GM12878 (cell line): ENCODE measurements around the gene SLC9A7. TPM values are rescaled to one million over a fixed set of nuclear protein-coding genes. Genes with fewer than 3 reads are reported as not detected.

Experiments used
- ATAC-seq: fragments of 200-7000 bp; cut with Tn5 transposase; 3 replicates; pipeline ENCODE4 v1.9.1; 2020; ENCODE audit warnings: mild to moderate bottlenecking, moderate library complexity
- BruUV-seq: library from RNA; stranded (reverse); fragments of 400-500 nt; replicated peaks from 2 replicates; lab custom pipeline; 2021; lab: Mats Ljungman, UMichigan
- CTCF ChIA-PET: fragments of 300-600 bp; sonication (Branson Sonifier 250); formaldehyde crosslinking; extraction: SDS; loops from one replicate; lab custom pipeline; 2021; ENCODE audit warnings: inconsistent platforms; lab: Yijun Ruan, JAX
- POLR2A ChIA-PET: fragments of 350-600 bp; formaldehyde crosslinking; extraction: SDS; loops from one replicate; lab custom pipeline; 2021; ENCODE audit warnings: inconsistent platforms; lab: Charles Lee
- RAD21 ChIA-PET: fragments of 300-600 bp; sonication (Branson Sonifier 250); formaldehyde crosslinking; loops from one replicate; lab custom pipeline; 2023; ENCODE audit warnings: antibody characterized with exemption; ENCODE audit not compliant: unreplicated experiment; lab: Charles Lee
- SMC1A ChIA-PET: fragments of 300-600 bp; sonication (Branson Sonifier 250); formaldehyde crosslinking; loops from one replicate; lab custom pipeline; 2023; ENCODE audit not compliant: unreplicated experiment, uncharacterized antibody; lab: Charles Lee
- DNase-seq: peaks from one replicate; pipeline ENCODE4 v3.0.0-alpha.2; 2011; ENCODE audit warnings: low read depth, low spot score
- FAIRE-seq: peaks from 3 replicates; lab custom pipeline; 2011; peaks lifted over from hg19 to GRCh38; lab: Jason Lieb, UNC
- H2AFZ ChIP-seq: 2 replicates; pipeline ENCODE4 v1.6.0; 2011; ENCODE audit warnings: low read depth, low read length, control low read depth; ENCODE audit not compliant: control insufficient read depth
- H3K27ac ChIP-seq: 2 replicates; pipeline ENCODE4 v1.5.1; 2011; ENCODE audit warnings: control low read depth; ENCODE audit not compliant: control insufficient read depth, insufficient read depth
- H3K27me3 ChIP-seq, 2 experiments: replicated peaks in 1 of 2; 2 replicates each; pipeline versions ENCODE4 v1.6.0 to v1.6.1; 2011; ENCODE audit warnings: low read length in 1 of 2; ENCODE audit not compliant: control insufficient read depth in 2 of 2, insufficient read depth in 2 of 2
- H3K36me3 ChIP-seq, 2 experiments: 2 replicates each; pipeline ENCODE4 v1.5.1; 2011; ENCODE audit warnings: low read length in 1 of 2; ENCODE audit not compliant: control insufficient read depth in 2 of 2, insufficient read depth in 2 of 2
- H3K4me1 ChIP-seq: 2 replicates; pipeline ENCODE4 v1.6.1; 2011; ENCODE audit warnings: mild to moderate bottlenecking, low read length, moderate library complexity, mixed read lengths; ENCODE audit not compliant: control insufficient read depth, insufficient read depth
- H3K4me2 ChIP-seq: 2 replicates; pipeline ENCODE4 v1.6.0; 2011; ENCODE audit warnings: control low read depth; ENCODE audit not compliant: control insufficient read depth, insufficient read depth
- H3K4me3 ChIP-seq: fragments of 200-600 bp; sonication (generic); 2 replicates; pipeline ENCODE4 v1.5.1; 2016
- H3K79me2 ChIP-seq: 2 replicates; pipeline ENCODE4 v1.6.0; 2011; ENCODE audit warnings: low read length; ENCODE audit not compliant: control insufficient read depth, insufficient read depth
- H3K9ac ChIP-seq: 2 replicates; pipeline ENCODE4 v1.8.0; 2011; ENCODE audit warnings: low read length, control low read depth, mixed read lengths; ENCODE audit not compliant: control insufficient read depth, insufficient read depth
- H3K9me3 ChIP-seq: replicated peaks from 3 replicates; pipeline ENCODE4 v1.5.1; 2011; ENCODE audit warnings: mild to moderate bottlenecking, low read length; ENCODE audit not compliant: control insufficient read depth, insufficient read depth
- H4K20me1 ChIP-seq: 2 replicates; pipeline ENCODE4 v1.6.0; 2011; ENCODE audit not compliant: control insufficient read depth, insufficient read depth
- MEF2A ChIP-seq: IDR thresholded peaks from 2 replicates; pipeline ENCODE4 v1.6.1; 2011; ENCODE audit warnings: low read depth, mild to moderate bottlenecking, low read length, moderate library complexity; ENCODE audit not compliant: insufficient read depth
- NR2C2 ChIP-seq: IDR thresholded peaks from 2 replicates; pipeline ENCODE4 v1.6.1; 2011; ENCODE audit warnings: borderline replicate concordance, low read depth; ENCODE audit not compliant: control insufficient read depth, insufficient read length
- POLR2A ChIP-seq: IDR thresholded peaks from 2 replicates; pipeline ENCODE4 v1.6.1; 2011; ENCODE audit warnings: low read depth, mild to moderate bottlenecking, low read length
- POLR2AphosphoS2 ChIP-seq: IDR thresholded peaks from 2 replicates; pipeline ENCODE4 v1.6.1; 2011; ENCODE audit warnings: low read depth, mild to moderate bottlenecking, low read length, improper control_type of control experiment, moderate library complexity
- TCF7 ChIP-seq: IDR thresholded peaks from 2 replicates; pipeline ENCODE4 v1.6.1; 2014; ENCODE audit warnings: antibody characterized with exemption, borderline replicate concordance
- ZNF622 ChIP-seq: fragments of 450-650 bp; IDR thresholded peaks from 2 replicates; pipeline ENCODE4 v1.6.1; 2017; ENCODE audit warnings: mild to moderate bottlenecking, inconsistent platforms
- WGBS: methylation state at CpG from one replicate; pipeline ENCODE4 v1.1.6; 2016; ENCODE audit warnings: low lambda C conversion rate; ENCODE audit not compliant: insufficient replicate concordance, insufficient coverage; ENCODE audit errors: missing lambda C conversion rate; 5-methylcytosine and 5-hydroxymethylcytosine counted together
- in situ Hi-C: fragments of 300-500 bp; cut with MboI; formaldehyde crosslinking; loops from 9 replicates; pipeline ENCODE4 v1.14.3; 2018; ENCODE audit warnings: mixed read lengths
- intact Hi-C: fragments of 100-400 bp; cut with micrococcal nuclease; formaldehyde crosslinking; loops from one replicate; pipeline ENCODE4 v1.14.2; 2022; ENCODE audit not compliant: unreplicated experiment
- polyA plus RNA-seq, 11 experiments: library from polyadenylated mRNA; depleted of rRNA in 4 of 11; unstranded in 6 of 11; stranded (reverse) in 5 of 11; fragments of >200 nt; fragmentation: Nextera tagmentation in 4 of 11; fragmentation: Illumina TruSeq in 1 of 11; extraction: Ambion mirVana in 4 of 11; extraction: Trizol in 1 of 11; gene quantifications; 1 replicate in 1 of 11; 2 replicates in 10 of 11; pipeline versions ENCODE4 v1.2.1 to v1.2.3, GENCODE V29; 2011 to 2016; ENCODE audit warnings: inconsistent platforms in 2 of 11, missing spikeins in 2 of 11, low read depth in 1 of 11
- total RNA-seq, 4 experiments: library from RNA; depleted of rRNA in 3 of 4; stranded (reverse); fragments of >200 nt in 3 of 4; fragmentation: Illumina TruSeq in 1 of 4; extraction: Trizol in 1 of 4; gene quantifications; 2 replicates each; pipeline versions ENCODE4 v1.2.1 to v1.2.3, GENCODE V29; 2013 to 2021
- TF ChIP-seq, protein P1 (sequence below): fragments of 450-650 bp; IDR thresholded peaks from 2 replicates; pipeline ENCODE4 v1.6.1; 2017; ENCODE audit warnings: mild to moderate bottlenecking, moderate library complexity

SLC9A7 gene
- total and polyA plus RNA-seq, 10 of the 15 experiments (the other 5 are each of a cell fraction or from before 2014, with no cell fraction given), result 5.0 to 62.8 (median 30.5) TPM

DNA sequence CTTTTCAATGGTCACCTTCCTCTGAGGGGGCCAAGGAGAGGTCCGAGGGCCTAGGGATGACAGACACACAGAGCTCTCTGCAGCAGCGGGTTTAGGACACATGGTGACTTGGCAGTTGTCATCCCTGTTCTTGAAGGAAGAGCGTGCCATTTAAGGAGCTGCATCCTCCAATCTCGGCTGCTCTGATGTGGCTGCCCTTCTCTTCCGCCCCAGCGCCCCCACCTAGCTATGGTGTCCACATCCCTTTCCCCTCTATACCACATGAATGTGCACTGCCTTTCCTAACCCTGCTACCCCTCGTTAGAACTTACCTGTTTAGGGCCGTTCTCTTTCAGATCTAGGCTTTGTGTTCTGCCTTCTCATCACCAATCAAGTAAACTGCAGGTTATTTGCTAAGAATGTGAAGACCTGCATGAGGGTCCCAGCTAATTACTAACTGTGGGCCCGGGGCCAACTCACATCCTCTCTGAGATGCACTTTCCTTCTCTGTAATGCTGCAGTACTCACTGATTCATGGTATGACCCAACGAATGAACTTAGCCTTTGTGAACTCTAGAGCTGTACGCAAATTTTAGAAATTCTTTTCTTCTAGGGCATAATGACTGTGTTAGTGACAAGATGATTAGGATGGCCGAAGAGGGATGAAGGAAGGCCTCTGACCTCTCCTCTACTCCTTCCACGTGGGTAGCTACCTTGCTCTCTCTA lies 147.1 kb downstream of the SLC9A7 start:
- in situ Hi-C loops (no loop called here), intact Hi-C loops (no loop called here)
- ChIA-PET POLR2A (no interaction called here), CTCF (no interaction called here), SMC1A (interaction anchor here (1.4 kb wide), 2 partner anchors 10 to 12 kb away, joined by 5 to 7 read pairs; no protein-coding TSS in a partner anchor), RAD21 (no interaction called here)
- no peak overlapping the region for H3K9ac ChIP-seq
- peaks cover 0 to 4% of the 10 kb centered on the region in 2 experiments; a peak in 3 of 4 replicates for H3K36me3 ChIP-seq
- H3K27me3 ChIP-seq, result no peaks in the 10 kb centered on the region
- H3K79me2 ChIP-seq, result no peaks in the 10 kb centered on the region
- DNase-seq, result no peak
- no peak for TF ChIP-seq NR2C2
- TF ChIP-seq POLR2A, result peak; percentile 38
- no peak for ATAC-seq
- WGBS, result 63% methylated on average over 13 of the region's 13 CpGs
- no peaks in the 10 kb centered on the region for H3K9me3 ChIP-seq
- no peak overlapping the region for H3K4me2 ChIP-seq
- no peaks in the 10 kb centered on the region for H4K20me1 ChIP-seq
- BruUV-seq, result no TSS peak
- H2AFZ ChIP-seq, result no peak overlapping the region
- no peaks in the 10 kb centered on the region for H3K4me1 ChIP-seq
- H3K4me3 ChIP-seq, result no peak overlapping the region
- no peak for FAIRE-seq
- no peak overlapping the region for H3K27ac ChIP-seq

DNA sequence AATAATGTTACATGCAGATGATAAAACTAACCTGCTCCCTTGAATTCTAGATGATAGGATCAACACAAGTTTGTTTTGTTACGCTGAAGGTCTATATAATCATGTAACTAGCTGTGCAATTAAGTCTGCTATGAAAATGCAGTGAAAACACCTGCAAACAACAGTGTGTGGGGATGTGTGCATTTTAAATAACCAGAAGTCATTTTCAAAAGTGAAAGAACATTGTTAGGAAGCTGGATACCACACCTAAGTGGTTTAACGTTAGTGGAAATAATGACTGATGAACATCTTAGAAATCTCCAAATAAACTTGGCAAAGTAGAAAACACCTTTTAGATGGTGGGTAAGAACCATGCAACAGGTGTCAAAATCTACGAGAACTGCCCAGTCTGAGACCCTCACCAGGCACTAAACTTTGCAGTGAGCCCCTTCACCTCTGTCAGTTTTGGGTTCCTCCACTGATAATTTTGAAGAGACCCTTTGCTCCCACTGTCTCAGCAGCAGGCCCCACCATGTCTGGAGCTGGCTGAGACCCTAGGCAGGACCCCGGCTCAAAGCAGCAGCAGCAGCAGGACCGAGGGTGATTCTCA lies 148.8 kb downstream of the SLC9A7 start:
- Histone ChIP-seq H4K20me1 (no peaks in the 10 kb centered on the region), H3K27me3 (no peaks in the 10 kb centered on the region), H3K4me3 (no peak overlapping the region), H3K27ac (no peak overlapping the region), H2AFZ (no peak overlapping the region), H3K9me3 (no peaks in the 10 kb centered on the region), H3K36me3 (peaks cover 0 to 4% of the 10 kb centered on the region in 2 experiments; a peak in 3 of 4 replicates), H3K4me2 (no peak overlapping the region), H3K4me1 (no peaks in the 10 kb centered on the region), H3K9ac (no peak overlapping the region), H3K79me2 (no peaks in the 10 kb centered on the region)
- SMC1A ChIA-PET, result interaction anchor here (0.9 to 1.4 kb wide), 3 partner anchors 8 to 147 kb away, joined by 3 to 7 read pairs (median 4); no protein-coding TSS in a partner anchor
- no peak for FAIRE-seq
- in situ Hi-C loops (no loop called here), intact Hi-C loops (no loop called here)
- no peak for ATAC-seq
- no TSS peak for BruUV-seq
- CTCF ChIA-PET, result interaction anchor here (1.6 kb wide), 1 partner anchor 11 kb away, joined by 3 read pairs; no protein-coding TSS in a partner anchor
- 49% methylated on average over 5 of the region's 5 CpGs for WGBS
- POLR2A ChIA-PET, result no interaction called here
- RAD21 ChIA-PET, result no interaction called here
- no peak for DNase-seq
- TF ChIP-seq, protein P1, sequence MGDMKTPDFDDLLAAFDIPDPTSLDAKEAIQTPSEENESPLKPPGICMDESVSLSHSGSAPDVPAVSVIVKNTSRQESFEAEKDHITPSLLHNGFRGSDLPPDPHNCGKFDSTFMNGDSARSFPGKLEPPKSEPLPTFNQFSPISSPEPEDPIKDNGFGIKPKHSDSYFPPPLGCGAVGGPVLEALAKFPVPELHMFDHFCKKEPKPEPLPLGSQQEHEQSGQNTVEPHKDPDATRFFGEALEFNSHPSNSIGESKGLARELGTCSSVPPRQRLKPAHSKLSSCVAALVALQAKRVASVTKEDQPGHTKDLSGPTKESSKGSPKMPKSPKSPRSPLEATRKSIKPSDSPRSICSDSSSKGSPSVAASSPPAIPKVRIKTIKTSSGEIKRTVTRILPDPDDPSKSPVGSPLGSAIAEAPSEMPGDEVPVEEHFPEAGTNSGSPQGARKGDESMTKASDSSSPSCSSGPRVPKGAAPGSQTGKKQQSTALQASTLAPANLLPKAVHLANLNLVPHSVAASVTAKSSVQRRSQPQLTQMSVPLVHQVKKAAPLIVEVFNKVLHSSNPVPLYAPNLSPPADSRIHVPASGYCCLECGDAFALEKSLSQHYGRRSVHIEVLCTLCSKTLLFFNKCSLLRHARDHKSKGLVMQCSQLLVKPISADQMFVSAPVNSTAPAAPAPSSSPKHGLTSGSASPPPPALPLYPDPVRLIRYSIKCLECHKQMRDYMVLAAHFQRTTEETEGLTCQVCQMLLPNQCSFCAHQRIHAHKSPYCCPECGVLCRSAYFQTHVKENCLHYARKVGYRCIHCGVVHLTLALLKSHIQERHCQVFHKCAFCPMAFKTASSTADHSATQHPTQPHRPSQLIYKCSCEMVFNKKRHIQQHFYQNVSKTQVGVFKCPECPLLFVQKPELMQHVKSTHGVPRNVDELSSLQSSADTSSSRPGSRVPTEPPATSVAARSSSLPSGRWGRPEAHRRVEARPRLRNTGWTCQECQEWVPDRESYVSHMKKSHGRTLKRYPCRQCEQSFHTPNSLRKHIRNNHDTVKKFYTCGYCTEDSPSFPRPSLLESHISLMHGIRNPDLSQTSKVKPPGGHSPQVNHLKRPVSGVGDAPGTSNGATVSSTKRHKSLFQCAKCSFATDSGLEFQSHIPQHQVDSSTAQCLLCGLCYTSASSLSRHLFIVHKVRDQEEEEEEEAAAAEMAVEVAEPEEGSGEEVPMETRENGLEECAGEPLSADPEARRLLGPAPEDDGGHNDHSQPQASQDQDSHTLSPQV, result no peak
- TF ChIP-seq TCF7 (no peak), ZNF622 (no peak), MEF2A (no peak), POLR2AphosphoS2 (no peak)
